KOPT-K1 (cell line): ENCODE results near the gene CEP57L1.
A peak's percentile ranks its signal among the peaks of the same experiment; 100 is the strongest.
"Not testable (repeated sequence)": the region's sequence is repeated elsewhere in the genome, so short reads cannot be mapped to it uniquely, and the experiment has no call there.

Experiments
- H3K27ac ChIP-seq: fragments of 200-600 bp; sonication (generic); 2 replicates; pipeline ENCODE4 v1.5.1; 2016; ENCODE audit warnings: antibody characterized with exemption, mild to moderate bottlenecking, low read depth, low read length; ENCODE audit not compliant: poor library complexity, severe bottlenecking
- H3K36me3 ChIP-seq: fragments of 200-600 bp; sonication (generic); 2 replicates; pipeline ENCODE4 v1.5.1; 2017; ENCODE audit warnings: antibody characterized with exemption, mild to moderate bottlenecking, low read length, moderate library complexity; ENCODE audit not compliant: insufficient read depth
- H3K9me3 ChIP-seq: fragments of 200-600 bp; sonication (generic); 2 replicates; pipeline ENCODE4 v1.5.1; 2017; ENCODE audit warnings: antibody characterized with exemption, low read length, mild to moderate bottlenecking; ENCODE audit not compliant: insufficient read depth, poor library complexity, severe bottlenecking

CEP57L1 gene

DNA sequence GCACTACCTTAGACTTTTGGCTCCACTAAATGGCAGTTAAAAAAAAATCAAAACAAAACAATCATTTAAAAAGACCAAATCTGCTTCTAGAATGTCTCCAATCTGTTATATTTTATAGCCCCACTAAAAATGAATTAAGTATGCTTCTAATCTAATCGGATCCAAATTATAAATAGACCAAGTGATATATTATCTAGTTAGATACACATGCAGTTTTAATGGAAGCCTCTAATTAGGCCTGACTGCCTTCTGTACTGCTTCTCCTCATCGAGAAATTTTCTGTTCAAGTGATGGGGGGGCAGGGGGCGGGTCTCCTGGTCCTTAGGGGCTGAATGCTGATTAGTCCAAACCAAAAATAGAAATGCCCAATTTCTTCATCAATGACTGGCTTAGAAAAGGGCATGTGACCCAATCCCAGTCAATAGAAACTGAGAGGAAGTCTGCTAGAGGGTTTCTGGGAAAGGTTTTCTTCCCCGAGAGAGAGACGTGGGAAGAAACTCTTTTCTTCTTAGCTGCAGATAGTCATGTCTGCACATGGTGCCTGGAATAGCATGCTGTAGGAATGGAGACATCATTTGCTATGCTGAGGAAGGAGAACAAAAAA lies 7.5 kb upstream of the CEP57L1 start:
- H3K9me3 ChIP-seq: no peaks in the 10 kb centered on the region
- no peak overlapping the region for H3K27ac ChIP-seq
- no peaks in the 10 kb centered on the region for H3K36me3 ChIP-seq

DNA sequence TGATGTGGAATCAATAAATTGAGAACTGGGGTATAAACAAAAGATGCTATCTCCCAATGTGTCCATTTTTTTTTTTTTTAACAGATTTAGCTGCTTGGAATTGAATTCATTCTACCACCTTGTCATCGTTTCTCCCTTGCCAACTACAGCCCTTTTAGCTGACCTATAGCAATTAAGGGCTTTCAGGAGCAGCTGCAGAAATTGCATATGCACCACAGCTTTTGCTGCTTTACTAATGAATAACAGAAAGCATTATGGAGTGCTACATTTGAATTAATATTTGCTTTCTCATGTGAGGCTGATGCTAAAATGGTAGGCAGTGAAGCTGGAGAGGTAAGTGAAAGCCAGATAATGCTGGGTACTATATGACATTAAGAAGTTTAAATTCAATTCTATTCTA lies 6.3 kb upstream of the CEP57L1 start:
- H3K27ac ChIP-seq: no peak overlapping the region
- no peaks in the 10 kb centered on the region for H3K9me3 ChIP-seq
- H3K36me3 ChIP-seq: no peaks in the 10 kb centered on the region

DNA sequence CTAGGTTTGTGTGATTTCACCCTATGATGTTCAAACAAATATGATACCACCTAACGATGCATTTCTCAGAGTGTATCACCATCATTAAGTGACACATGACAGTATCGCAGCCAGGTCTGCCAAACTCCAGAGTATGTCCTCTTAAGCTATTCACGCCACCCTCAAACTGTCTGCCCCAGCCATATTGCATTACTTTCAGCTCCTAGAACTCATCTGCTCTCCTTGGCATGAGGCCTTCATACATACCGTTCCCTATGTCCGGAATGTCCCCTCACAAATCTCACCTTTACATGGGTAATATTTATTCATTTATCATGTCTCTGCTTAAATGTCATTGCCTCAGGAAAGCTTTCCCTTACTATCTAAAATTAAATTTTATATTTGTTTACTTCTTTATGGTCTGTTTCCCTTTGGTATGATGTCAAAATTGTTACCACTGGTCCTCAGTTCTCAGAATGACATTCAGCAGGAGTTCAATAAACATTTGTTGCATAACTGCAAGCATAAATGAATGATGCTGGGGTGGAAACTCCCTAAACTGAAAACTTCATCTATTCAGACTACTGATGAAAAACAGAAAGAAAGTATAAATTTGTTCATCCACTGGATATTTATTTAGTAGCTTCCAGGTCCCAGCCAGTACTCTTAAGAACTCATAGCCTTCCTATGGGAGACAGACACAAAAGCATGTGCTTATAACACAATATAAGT lies 3.8 kb upstream of the CEP57L1 start:
- Histone ChIP-seq H3K9me3 (no peaks in the 10 kb centered on the region), H3K36me3 (no peaks in the 10 kb centered on the region)

DNA sequence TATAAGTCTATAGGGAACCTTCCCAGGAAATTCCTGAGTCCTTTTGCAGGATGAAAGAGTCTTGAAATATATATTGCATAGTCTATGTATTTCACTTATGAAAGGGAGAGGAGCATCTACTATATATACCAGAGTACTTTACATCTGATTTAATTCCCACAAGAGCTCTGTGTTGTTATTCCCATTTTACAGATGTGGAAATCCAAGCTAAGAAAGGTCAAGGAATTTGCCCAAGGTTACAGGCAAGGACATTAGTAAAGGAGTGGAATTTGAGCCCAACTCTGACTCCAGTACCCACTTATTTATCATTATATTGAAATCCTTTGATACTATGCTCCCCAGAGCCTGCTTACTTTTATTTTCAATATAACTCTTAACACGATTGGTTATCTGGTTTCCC lies 3.2 kb upstream of the CEP57L1 start:
- no peaks in the 10 kb centered on the region for H3K9me3 ChIP-seq
- no peaks in the 10 kb centered on the region for H3K36me3 ChIP-seq
- no peak overlapping the region for H3K27ac ChIP-seq

More for the DNA sequence above, 3.8 kb upstream of the CEP57L1 start:
- no peak overlapping the region for H3K27ac ChIP-seq

DNA sequence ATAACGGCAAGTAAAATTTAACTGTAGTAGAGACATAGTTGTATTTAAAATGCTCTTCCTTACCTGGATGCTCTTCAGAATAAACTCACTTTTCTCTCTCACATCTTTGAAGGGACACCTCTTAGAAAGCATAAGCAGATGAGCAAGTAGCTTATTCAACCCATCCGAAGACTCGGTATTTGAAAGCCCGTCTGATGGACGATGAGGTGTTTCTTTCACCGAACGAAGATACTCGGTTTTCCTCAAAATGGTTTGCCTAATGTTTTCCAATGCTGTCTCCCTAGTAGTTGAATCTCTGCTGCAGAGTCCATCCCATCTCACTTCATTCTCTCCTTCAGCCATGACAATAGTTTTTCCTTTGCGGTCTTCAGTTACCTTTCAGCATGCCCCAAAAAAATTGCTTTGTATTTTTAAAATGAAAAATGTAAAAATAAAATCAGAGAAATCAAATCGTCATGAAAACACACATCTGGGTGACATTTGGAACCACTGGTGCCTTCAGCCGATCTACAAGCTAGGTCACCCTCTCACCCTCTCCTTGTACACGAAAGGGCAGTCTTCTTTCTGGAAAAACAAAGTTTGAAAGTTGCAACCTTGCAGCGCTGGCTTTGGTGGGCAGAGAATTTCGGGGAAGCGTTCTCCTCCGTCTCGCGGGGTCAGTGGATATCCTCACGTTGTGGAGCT lies 1.4 kb upstream of the CEP57L1 start:
- peak overlapping the region; percentile 92 for H3K27ac ChIP-seq
- H3K9me3 ChIP-seq: no peaks in the 10 kb centered on the region
- H3K36me3 ChIP-seq: no peaks in the 10 kb centered on the region

DNA sequence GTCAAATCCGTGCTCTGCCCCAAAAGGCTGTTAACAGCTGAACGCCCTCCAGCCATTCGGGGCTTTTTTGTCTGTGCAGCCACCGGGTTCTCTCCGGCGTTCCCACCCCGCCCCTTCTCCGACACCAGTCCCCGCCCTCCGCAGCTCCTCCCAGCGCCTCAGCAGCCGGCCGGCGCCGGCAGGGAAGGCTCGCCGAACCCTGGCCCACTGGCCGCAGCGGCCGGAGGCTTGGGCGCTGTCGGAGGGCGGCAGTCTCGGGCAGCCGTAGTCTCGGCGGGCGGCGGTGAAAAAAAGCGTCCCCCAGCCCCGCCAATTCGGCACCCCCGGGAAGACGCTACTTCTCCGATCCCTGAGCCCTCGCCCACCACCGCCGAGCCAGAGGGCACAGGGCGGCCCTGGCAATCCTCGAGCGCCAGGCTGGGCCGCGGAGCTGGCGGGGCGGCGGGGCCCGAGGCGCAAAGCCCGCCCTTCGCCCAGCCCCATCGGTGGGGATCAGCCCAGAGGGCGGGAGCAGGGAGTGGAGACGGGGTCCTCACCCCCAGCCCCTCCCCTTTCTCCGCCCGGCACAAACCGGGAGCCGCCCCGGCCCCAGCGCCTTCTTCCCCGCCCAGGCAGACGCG lies 781 bp upstream of the CEP57L1 start, which contains the start of gene SESN1:
Gene SESN1 (minus strand): TSS at position 431 of the 620 bp plus-strand sequence. CDS start 773 bp downstream, outside the sequence.
- H3K36me3 ChIP-seq: no peaks in the 10 kb centered on the region
- no peaks in the 10 kb centered on the region for H3K9me3 ChIP-seq
- peak within 1 kb of the TSS; percentile 92 for H3K27ac ChIP-seq

GRCh38 chr6:109095835-109096084 lies 453 bp downstream of the CEP57L1 start:
- H3K36me3 ChIP-seq: peaks cover 9% of the 10 kb centered on the region
- no peaks in the 10 kb centered on the region for H3K9me3 ChIP-seq
- H3K27ac ChIP-seq: peak overlapping the region; percentile 92

- Histone ChIP-seq H3K9me3 (no peaks in the 10 kb centered on the region), H3K27ac (peak overlapping the region; percentile 92), H3K36me3 (peaks cover 14% of the 10 kb centered on the region)
These were observed 901 bp downstream of the CEP57L1 start for GRCh38 chr6:109096208-109096607.

DNA sequence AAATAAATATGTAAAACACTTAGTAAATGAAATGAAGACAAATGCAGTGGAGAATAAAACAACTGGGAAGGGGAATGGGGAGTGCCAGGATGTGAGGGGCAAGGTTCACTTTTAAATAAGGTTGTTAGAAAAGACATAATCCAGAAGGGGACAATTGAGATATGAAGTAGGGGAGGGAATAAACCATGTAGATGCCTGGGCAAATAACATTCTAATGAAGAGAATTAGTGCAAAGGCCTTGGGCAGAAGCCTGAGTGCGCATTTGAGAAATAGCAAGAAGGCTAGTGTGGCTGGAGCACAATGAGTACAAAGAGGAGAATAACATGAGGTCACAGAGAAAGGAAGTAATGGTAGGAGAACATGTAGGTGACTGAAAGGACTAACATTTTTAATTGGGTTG lies 2.4 kb downstream of the CEP57L1 start:
- H3K9me3 ChIP-seq: no peaks in the 10 kb centered on the region
- H3K36me3 ChIP-seq: peaks cover 27% of the 10 kb centered on the region
- H3K27ac ChIP-seq: no peak overlapping the region

DNA sequence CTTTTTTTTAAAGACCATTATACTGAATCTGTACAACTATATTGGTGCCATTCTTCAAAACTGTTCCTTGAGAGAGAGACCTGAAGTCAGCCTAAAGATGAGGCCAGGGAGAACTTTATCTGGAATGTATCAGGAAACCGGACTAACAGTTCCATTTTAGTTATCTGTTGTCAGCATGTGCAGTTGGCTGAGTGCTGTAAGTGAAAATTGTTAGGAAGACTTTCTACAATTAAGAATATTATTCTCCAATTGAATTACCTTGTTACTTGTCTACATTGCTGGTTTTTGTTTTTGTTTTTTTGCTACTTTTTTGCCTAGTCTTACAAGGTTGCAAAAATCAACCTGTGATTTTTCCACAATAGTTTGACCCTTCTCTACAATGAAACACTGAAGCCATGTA lies 7.5 kb downstream of the CEP57L1 start:
- Histone ChIP-seq H3K27ac (no peak overlapping the region), H3K36me3 (peaks cover 31% of the 10 kb centered on the region), H3K9me3 (no peaks in the 10 kb centered on the region)

- Histone ChIP-seq H3K9me3 (no peaks in the 10 kb centered on the region), H3K27ac (no peak overlapping the region), H3K36me3 (peaks cover 31% of the 10 kb centered on the region)
These were observed 8.6 kb downstream of the CEP57L1 start for GRCh38 chr6:109103942-109104341.

- no peaks in the 10 kb centered on the region for H3K9me3 ChIP-seq
- peaks cover 31% of the 10 kb centered on the region for H3K36me3 ChIP-seq
- H3K27ac ChIP-seq: no peak overlapping the region
These were observed 9.2 kb downstream of the CEP57L1 start for GRCh38 chr6:109104512-109104911.

GRCh38 chr6:109105681-109106080 lies 10.4 kb downstream of the CEP57L1 start:
- peaks cover 30% of the 10 kb centered on the region for H3K36me3 ChIP-seq
- no peak overlapping the region for H3K27ac ChIP-seq
- H3K9me3 ChIP-seq: no peaks in the 10 kb centered on the region

DNA sequence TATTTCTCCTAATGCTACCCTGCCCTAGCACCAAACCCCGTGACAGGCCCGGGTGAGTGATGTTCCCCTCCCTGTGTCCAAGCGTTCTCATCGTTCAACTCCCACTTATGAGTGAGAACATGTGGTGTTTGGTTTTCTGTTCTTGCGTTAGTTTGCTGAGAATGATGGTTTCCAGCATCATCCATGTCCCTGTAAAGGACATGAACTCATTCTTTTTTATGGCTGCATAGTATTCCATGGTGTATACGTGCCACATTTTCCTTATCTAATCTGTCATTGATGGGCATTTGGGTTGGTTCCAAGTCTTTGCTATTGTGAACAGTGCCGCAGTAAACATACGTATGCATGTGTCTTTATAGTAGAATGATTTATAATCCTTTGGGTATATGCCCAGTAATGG lies 14.4 kb downstream of the CEP57L1 start:
- H3K9me3 ChIP-seq, H3K36me3 ChIP-seq, H3K27ac ChIP-seq: not testable (repeated sequence)

DNA sequence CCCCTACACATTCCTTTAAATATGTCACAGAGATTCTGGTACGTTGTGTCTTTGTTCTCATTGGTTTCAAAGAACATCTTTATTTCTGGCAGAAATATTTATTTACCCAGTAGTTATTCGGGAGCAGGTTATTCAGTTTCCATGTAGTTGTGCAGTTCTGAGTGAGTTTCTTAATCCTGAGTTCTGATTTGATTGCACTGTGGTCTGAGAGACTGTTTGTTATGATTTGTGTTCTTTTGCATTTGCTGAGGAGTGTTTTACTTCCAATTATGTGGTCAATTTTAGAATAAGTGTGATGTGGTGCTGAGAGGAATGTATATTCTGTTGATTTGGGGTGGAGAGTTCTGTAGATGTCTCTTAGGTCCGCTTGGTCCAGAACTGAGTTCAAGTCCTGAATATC lies 17.4 kb downstream of the CEP57L1 start:
- not testable (repeated sequence) for H3K9me3 ChIP-seq, H3K36me3 ChIP-seq, H3K27ac ChIP-seq
